Measurements from ENCODE around the gene FBF1.

DNA sequence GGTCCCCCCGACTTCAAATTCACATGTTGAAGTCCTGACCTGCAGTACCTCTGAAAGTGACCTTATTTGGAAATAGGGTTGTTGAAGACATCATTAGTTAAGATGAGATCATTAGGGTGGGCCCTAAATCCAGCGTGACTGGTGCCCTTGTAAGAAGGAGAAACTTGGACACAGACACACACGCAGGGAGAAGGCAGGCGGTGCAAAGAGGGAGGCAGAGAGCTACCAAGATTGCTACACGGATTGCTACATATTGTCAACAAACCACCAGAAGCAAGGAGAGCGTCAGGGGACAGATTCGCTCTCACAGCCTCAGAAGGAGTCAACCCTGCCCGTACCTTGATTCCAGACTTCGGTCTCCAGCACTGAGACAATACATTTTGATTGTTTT is 78.9 kb downstream of the FBF1 start:
- TF ChIP-seq, protein P1, sequence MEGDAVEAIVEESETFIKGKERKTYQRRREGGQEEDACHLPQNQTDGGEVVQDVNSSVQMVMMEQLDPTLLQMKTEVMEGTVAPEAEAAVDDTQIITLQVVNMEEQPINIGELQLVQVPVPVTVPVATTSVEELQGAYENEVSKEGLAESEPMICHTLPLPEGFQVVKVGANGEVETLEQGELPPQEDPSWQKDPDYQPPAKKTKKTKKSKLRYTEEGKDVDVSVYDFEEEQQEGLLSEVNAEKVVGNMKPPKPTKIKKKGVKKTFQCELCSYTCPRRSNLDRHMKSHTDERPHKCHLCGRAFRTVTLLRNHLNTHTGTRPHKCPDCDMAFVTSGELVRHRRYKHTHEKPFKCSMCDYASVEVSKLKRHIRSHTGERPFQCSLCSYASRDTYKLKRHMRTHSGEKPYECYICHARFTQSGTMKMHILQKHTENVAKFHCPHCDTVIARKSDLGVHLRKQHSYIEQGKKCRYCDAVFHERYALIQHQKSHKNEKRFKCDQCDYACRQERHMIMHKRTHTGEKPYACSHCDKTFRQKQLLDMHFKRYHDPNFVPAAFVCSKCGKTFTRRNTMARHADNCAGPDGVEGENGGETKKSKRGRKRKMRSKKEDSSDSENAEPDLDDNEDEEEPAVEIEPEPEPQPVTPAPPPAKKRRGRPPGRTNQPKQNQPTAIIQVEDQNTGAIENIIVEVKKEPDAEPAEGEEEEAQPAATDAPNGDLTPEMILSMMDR (IDR thresholded peaks at IDR 0.05): no peak
- TF ChIP-seq POLR2AphosphoS5 (IDR thresholded peaks at IDR 0.05): no peak
